GM21381 (cell line): ENCODE data around the gene SAMSN1.
"Not testable (repeated sequence)": the region's sequence is repeated elsewhere in the genome, so short reads cannot be mapped to it uniquely, and the experiment has no call there.

Experiments used
- ATAC-seq: cut with Tn5 transposase; IDR thresholded peaks from one replicate; pipeline ENCODE4 v1.9.1; 2021; ENCODE audit warnings: mild to moderate bottlenecking, moderate library complexity; ENCODE audit not compliant: unreplicated experiment

SAMSN1 gene

GRCh38 chr21:14567331-14568279 is 21.5 kb upstream of the SAMSN1 start:
- ATAC-seq: no peak

DNA sequence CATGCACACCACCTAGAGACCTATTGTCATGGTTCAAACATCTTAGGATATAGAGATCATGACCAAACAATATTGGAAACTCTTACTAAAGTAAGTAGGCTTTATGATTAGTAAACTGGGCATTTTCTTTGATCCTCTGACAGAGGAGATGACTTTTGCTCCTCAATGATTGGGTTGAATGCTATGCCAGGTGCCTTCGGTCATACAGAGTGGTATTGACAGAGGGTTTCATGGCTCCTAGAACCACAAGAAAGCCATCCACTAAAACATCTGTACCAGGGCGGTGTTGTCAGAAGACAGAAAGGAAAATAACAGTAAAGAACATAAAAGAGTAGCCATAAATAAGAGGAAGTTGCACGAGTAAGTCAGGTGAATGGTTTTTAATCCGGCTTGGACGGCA is 20.8 kb upstream of the SAMSN1 start:
- ATAC-seq: no peak

- no peak for ATAC-seq
These were observed 16.8 kb upstream of the SAMSN1 start for GRCh38 chr21:14562959-14563358.

DNA sequence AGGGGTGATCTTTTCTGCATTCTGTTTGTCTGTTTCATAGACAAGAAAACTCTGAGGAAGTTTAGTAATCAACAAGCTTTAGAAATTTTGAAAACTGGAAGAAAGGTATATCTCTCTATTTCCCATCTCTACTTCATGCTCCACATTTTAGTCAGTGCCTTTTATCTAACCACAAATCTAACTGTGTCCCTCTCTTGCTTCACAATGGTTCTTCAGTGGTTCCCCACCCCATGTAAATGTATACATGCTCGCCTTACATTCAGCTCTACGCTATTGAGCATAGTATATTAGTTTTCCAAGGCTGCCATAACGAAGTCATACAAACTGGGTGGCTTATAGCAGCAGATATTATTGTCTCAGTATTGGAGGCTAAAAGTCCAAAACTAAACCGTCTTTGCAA is 14.4 kb upstream of the SAMSN1 start:
- ATAC-seq: no peak

DNA sequence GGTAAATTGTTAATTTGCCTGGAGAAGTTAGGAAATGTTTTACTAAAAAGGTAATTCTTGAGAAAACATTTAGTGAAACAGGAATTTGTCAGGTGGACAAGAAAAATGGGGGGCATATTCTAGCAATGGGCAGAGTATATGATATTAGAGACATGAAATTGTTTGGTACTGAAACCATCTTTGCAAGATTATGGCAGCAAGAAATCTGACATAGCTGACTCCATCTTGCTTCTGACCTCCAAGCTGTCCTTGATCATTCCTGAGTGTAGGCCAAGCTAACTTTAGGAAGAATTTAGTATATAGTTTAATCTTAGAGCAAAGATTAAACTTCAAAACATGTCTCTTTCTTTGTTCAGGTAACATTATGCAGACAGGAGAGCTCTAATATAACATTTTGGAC is 14.0 kb upstream of the SAMSN1 start:
- ATAC-seq: no peak

- ATAC-seq: no peak
These were observed 13.0 kb upstream of the SAMSN1 start for GRCh38 chr21:14559102-14559501.

GRCh38 chr21:14557413-14557812 is 11.3 kb upstream of the SAMSN1 start:
- peak; percentile 45 for ATAC-seq

DNA sequence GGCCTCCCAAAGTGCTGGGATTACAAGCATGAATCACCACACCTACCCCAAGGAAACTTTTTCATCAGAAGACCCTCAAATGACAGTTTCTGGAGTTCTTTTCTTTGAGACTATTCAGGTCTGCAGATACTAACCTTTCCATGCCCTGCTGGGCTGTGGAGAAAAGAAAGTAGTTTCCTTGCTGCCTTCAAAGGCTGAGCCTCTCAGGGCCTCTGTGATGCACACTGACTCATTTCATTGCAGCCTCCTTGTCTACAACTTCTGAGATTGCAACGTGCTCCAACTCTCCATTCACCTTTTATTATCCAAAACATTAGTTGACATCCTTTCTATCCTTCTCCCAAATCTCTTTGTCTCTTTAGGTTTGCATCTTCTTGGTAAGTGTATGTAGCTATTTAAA is 8.8 kb upstream of the SAMSN1 start:
- no peak for ATAC-seq

DNA sequence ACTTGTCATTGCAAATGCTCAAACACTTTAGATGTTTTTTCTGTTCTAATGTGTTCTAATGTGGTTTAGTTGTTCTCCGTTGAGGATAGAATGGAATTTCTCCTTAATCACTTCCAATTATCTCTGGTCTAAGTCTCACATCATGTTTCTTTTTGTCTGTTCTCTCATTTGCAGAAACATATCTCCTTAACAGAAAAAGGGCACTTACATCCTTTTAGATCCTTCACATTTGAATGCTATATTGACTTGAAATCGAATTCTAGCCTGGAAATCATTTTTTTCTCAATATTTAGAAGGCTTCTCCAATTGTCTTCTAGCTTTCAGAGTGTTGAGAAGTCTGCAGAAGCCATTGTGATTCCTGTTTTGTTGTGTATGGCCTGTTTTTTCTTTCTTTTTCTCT is 7.3 kb upstream of the SAMSN1 start:
- no peak for ATAC-seq

DNA sequence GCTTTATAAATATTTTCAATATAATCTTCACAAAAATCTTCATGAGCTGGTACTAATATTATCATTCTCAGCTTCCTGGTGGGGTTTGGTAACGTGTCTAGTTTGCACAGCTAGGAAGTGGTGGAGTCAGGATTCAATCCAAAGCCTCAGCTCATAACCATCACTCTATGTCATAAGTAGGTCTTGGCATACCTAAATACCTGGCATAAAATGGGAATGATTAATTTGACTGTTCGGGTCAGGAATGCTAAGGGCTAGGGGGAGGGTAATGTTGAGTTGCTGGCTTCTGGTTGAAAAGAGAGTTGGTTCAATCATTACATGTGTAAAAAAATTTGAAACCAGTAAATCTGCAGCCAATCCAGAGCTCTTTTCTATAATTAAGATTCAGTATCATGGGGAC is 5.6 kb upstream of the SAMSN1 start:
- ATAC-seq: no peak

GRCh38 chr21:14550135-14550534 is 4.0 kb upstream of the SAMSN1 start:
- no peak for ATAC-seq

GRCh38 chr21:14548779-14549178 is 2.7 kb upstream of the SAMSN1 start:
- no peak for ATAC-seq

- no peak for ATAC-seq
These were observed 1.9 kb upstream of the SAMSN1 start for GRCh38 chr21:14547834-14548513.

GRCh38 chr21:14546719-14547118 is 604 bp upstream of the SAMSN1 start:
- not testable (repeated sequence) for ATAC-seq

DNA sequence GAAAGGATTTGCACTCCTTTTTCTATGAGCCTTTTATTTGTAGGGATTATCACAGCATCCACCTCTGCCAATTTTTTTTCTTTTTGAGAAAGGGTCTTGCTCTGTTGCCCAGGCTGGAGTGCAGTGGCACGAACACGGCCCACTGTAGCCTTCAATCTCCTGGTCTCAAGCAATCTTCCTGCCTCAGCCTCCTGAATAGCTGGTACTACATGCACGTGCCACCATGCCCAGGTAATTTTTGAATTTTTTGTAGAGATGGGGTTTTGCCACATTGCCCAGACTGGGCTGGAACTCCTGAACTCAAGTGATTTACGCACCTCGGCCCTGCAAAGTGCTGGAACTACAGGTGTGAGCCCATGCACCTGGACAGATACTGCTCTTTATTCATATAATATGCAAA is 2.1 kb downstream of the SAMSN1 start:
- no peak for ATAC-seq

- no peak for ATAC-seq
These were observed 3.5 kb downstream of the SAMSN1 start for GRCh38 chr21:14542638-14543037.

DNA sequence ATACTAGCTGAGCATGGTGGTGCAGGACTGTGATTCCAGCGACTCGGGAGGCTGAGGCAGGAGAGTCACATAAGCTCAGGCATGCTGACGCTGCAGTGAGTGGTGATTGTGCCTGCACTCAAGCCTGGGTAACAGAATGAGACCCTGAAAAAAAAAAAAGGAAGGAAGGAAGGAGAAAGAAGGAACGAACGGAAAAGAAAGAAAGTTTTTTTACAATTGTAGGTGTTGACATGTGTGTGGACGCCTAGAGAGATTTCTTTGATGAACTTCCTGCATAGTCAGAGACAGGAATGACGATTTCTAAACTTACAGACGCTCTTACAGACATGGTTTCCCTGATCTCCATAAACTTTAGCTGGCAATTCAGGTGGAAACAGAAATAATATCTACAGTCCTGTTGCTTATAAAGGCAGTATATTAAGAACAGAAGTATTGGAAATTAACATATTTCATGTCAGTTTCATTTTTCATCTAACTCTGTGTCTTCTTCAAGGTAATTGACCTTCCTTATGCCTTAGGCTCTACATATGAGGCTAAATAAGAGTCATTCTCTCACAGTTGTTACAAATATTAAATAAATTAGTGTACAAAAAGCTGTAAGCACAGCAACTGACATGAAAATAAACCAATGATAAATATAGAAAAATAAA is 4.1 kb downstream of the SAMSN1 start:
- ATAC-seq: no peak

GRCh38 chr21:14538483-14538882 is 7.6 kb downstream of the SAMSN1 start:
- ATAC-seq: no peak

DNA sequence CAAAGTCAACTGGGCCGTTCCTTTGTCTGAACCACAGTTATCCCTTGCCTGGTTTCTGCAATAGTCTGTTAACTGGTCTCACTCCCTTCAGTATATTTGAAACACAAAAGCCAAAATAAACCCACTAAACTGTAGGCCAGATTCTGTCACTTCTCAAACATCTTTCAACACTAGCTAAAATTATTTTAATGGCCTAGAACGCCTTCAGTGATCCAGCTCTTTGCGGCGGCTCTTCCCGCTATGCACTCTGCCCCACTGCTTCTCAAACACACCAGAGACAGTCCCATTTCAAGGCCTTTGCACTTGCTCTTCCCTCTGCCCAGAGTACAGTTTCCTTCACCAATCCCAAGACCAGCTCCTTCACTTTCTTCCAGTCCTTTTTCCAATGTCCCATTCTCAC is 9.2 kb downstream of the SAMSN1 start:
- no peak for ATAC-seq

GRCh38 chr21:14535702-14536101 is 10.4 kb downstream of the SAMSN1 start:
- no peak for ATAC-seq

DNA sequence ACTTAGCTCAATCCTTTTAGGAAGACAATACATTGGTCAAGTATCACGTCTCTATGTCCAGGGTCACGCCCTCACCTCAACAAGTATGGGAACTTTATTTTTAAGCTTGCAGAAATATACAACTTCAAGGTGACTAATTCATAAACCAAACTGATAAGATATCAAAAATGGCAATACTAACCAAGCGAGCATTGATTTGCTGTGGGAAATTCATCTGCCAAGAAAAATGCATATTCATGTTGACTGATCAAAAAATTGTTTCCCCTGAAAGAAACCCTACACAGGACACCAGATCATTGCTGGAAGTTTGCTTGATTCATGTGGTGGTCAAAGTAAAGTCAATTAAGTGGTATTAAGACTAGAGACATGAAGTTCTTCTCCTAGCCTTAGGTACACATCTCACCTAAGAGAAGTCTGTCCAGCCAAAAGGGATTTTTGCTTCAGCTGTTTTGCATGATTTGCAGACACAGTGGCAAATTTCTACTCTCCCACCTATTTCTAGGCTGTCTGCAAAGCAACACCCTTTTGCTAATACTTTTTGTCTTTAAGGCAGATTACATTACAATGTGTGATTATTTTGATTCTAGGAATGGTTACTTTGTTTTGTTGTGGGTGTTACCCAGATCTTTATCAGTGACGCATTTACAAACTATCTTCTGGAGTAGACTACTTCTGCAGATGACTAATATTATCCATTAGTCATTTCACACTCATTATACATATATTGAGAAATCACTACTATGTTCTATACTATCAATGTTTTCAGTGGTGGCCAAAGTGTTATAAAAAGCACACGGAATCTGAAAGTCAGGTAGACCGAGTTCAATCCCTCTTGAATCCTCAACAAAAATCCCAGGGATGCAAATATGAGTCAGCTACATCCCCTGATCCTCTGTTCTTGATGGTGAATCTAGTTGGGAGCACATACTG is 12.4 kb downstream of the SAMSN1 start:
- peak; percentile 70 for ATAC-seq
